Measurements from ENCODE around the gene FRMPD1. TPM values are rescaled to one million over a fixed set of nuclear protein-coding genes. Genes with fewer than 3 reads are reported as not detected.
A peak's percentile ranks its signal among the peaks of the same experiment; 100 is the strongest.
"Not testable (repeated sequence)": the region's sequence is repeated elsewhere in the genome, so short reads cannot be mapped to it uniquely, and the experiment has no call there.

FRMPD1 gene
- polyA plus RNA-seq (ENCODE audit: insufficient read length in 4 of 4), result 1 to 10 TPM in 1 of 4 donors, under 1 TPM in 3; 0.72 to 1.3 (median 0.81) TPM

GRCh38 chr9:37650873-37651768 lies at the start of gene FRMPD1:
Gene FRMPD1, plus strand, starts transcription at chr9:37650954. Its CDS starts 41,688 bp downstream, at chr9:37692642.
- peak in 2 of 4 donors; percentile 47 to 56 for DNase-seq (ENCODE audit: low read depth in 4 of 4, low spot score in 3 of 4)

- not testable (repeated sequence) for DNase-seq (ENCODE audit: low read depth in 4 of 4, low spot score in 3 of 4)
Observed at GRCh38 chr9:37602061-37602460, 48.7 kb upstream of the FRMPD1 start.

- DNase-seq (ENCODE audit: low read depth in 4 of 4, low spot score in 3 of 4), result no peak
Observed at GRCh38 chr9:37602817-37603216, 47.9 kb upstream of the FRMPD1 start.

GRCh38 chr9:37604296-37604695 lies 46.5 kb upstream of the FRMPD1 start:
- no peak for DNase-seq (ENCODE audit: low read depth in 4 of 4, low spot score in 3 of 4)

- no peak for DNase-seq (ENCODE audit: low read depth in 4 of 4, low spot score in 3 of 4)
Observed at GRCh38 chr9:37608250-37608649, 42.5 kb upstream of the FRMPD1 start.

GRCh38 chr9:37609735-37610397 lies 40.9 kb upstream of the FRMPD1 start:
- no peak for DNase-seq (ENCODE audit: low read depth in 4 of 4, low spot score in 3 of 4)

- DNase-seq (ENCODE audit: low read depth in 4 of 4, low spot score in 3 of 4), result no peak
Observed at GRCh38 chr9:37611014-37611413, 39.7 kb upstream of the FRMPD1 start.

GRCh38 chr9:37611961-37612360 lies 38.8 kb upstream of the FRMPD1 start:
- DNase-seq (ENCODE audit: low read depth in 4 of 4, low spot score in 3 of 4), result no peak

GRCh38 chr9:37617161-37617560 lies 33.6 kb upstream of the FRMPD1 start:
- DNase-seq (ENCODE audit: low read depth in 4 of 4, low spot score in 3 of 4), result no peak

- DNase-seq (ENCODE audit: low read depth in 4 of 4, low spot score in 3 of 4), result no peak
Observed at GRCh38 chr9:37617832-37618231, 32.9 kb upstream of the FRMPD1 start.

GRCh38 chr9:37618817-37619216 lies 31.9 kb upstream of the FRMPD1 start:
- DNase-seq (ENCODE audit: low read depth in 4 of 4, low spot score in 3 of 4), result no peak

GRCh38 chr9:37619806-37620205 lies 30.9 kb upstream of the FRMPD1 start:
- DNase-seq (ENCODE audit: low read depth in 4 of 4, low spot score in 3 of 4), result no peak

GRCh38 chr9:37620396-37620795 lies 30.4 kb upstream of the FRMPD1 start:
- no peak for DNase-seq (ENCODE audit: low read depth in 4 of 4, low spot score in 3 of 4)

GRCh38 chr9:37621273-37622121 lies 29.3 kb upstream of the FRMPD1 start:
- DNase-seq (ENCODE audit: low read depth in 4 of 4, low spot score in 3 of 4), result no peak

- DNase-seq (ENCODE audit: low read depth in 4 of 4, low spot score in 3 of 4), result no peak
Observed at GRCh38 chr9:37622462-37622861, 28.3 kb upstream of the FRMPD1 start.

- DNase-seq (ENCODE audit: low read depth in 4 of 4, low spot score in 3 of 4), result no peak
Observed at GRCh38 chr9:37623267-37623666, 27.5 kb upstream of the FRMPD1 start.

GRCh38 chr9:37624073-37624472 lies 26.7 kb upstream of the FRMPD1 start:
- DNase-seq (ENCODE audit: low read depth in 4 of 4, low spot score in 3 of 4), result no peak

GRCh38 chr9:37625036-37625757 lies 25.6 kb upstream of the FRMPD1 start:
- DNase-seq (ENCODE audit: low read depth in 4 of 4, low spot score in 3 of 4), result no peak

- DNase-seq (ENCODE audit: low read depth in 4 of 4, low spot score in 3 of 4), result no peak
Observed at GRCh38 chr9:37625758-37626147, 25.0 kb upstream of the FRMPD1 start.

- DNase-seq (ENCODE audit: low read depth in 4 of 4, low spot score in 3 of 4), result no peak
Observed at GRCh38 chr9:37626708-37627292, 24.0 kb upstream of the FRMPD1 start.

Data from left renal pelvis (tissue), 4 donors.